HCT116 (cell line): ENCODE measurements around the gene ATP6AP1. TPM values are rescaled to one million over a fixed set of nuclear protein-coding genes. Genes with fewer than 3 reads are reported as not detected.

ENCODE experiments used
- ATAC-seq: fragments of 200-7000 bp; cut with Tn5 transposase; 2 replicates; pipeline ENCODE4 v1.9.1; 2020; ENCODE audit warnings: mild to moderate bottlenecking, moderate library complexity
- BruUV-seq: library from RNA; stranded (reverse); fragments of 400-500 nt; replicated peaks from 2 replicates; lab custom pipeline; 2021; lab: Mats Ljungman, UMichigan
- CTCF ChIA-PET: fragments of 300-600 bp; sonication (Branson Sonifier 250); formaldehyde crosslinking; loops from one replicate; lab custom pipeline; 2021; ENCODE audit warnings: antibody characterized with exemption; lab: Charles Lee
- POLR2A ChIA-PET: fragments of 300-600, 350-600 bp; sonication (Branson Sonifier 250); formaldehyde crosslinking; loops from one replicate; lab custom pipeline; 2021; ENCODE audit warnings: antibody characterized with exemption; lab: Charles Lee
- RAD21 ChIA-PET, 2 experiments: fragments of 300-600 bp; sonication (Branson Sonifier 250); formaldehyde crosslinking; loops; one replicate each; lab custom pipeline; 2023; ENCODE audit warnings: low total read pairs in 2 of 2; ENCODE audit not compliant: uncharacterized antibody in 2 of 2, unreplicated experiment in 2 of 2, low non-redundant PET in 1 of 2; lab: Charles Lee
- DNase-seq: peaks from one replicate; pipeline ENCODE4 v3.0.0-alpha.2; 2010; ENCODE audit warnings: low read depth, low spot score
- H2AFZ ChIP-seq: fragments of 200-600 bp; shearing (Covaris generic), sonication (generic); 2 replicates; pipeline ENCODE4 v1.6.1; 2017; ENCODE audit warnings: low read depth, mixed run types, mixed read lengths, antibody characterized with exemption, low read length; ENCODE audit not compliant: poor library complexity, severe bottlenecking
- H3K27ac ChIP-seq: 2 replicates; pipeline ENCODE4 v1.5.1; 2012; ENCODE audit warnings: low read depth, low read length
- H3K27me3 ChIP-seq: fragments of 200-600 bp; sonication (generic); 2 replicates; pipeline ENCODE4 v1.6.1; 2016; ENCODE audit warnings: mixed run types, low read length, mixed read lengths; ENCODE audit not compliant: insufficient read depth
- H3K36me3 ChIP-seq, 2 experiments: fragments of 200-500 bp in 1 of 2; fragments of 200-600 bp in 1 of 2; sonication (Bioruptor generic) in 1 of 2; sonication (generic) in 1 of 2; 2 replicates each; pipeline versions ENCODE4 v1.5.1 to v1.6.1; 2014 to 2016; ENCODE audit warnings: low read length in 2 of 2, inconsistent platforms in 1 of 2, mixed read lengths in 1 of 2, mixed run types in 1 of 2; ENCODE audit not compliant: insufficient read depth in 2 of 2, control insufficient read depth in 1 of 2
- H3K4me1 ChIP-seq, 2 experiments: fragments of 200-600 bp in 1 of 2; sonication (generic) in 1 of 2; 2 replicates each; pipeline versions ENCODE4 v1.5.1 to v1.6.1; 2012 to 2017; ENCODE audit warnings: low read length in 2 of 2, inconsistent platforms in 1 of 2, mild to moderate bottlenecking in 1 of 2, mixed read lengths in 1 of 2, mixed run types in 1 of 2, moderate library complexity in 1 of 2; ENCODE audit not compliant: insufficient read depth in 2 of 2, control insufficient read depth in 1 of 2
- H3K4me2 ChIP-seq: fragments of 200-600 bp; sonication (generic); 2 replicates; pipeline ENCODE4 v1.6.1; 2017; ENCODE audit warnings: mixed run types, low read length, mixed read lengths
- H3K4me3 ChIP-seq, 2 experiments: fragments of 200-600 bp in 1 of 2; sonication (generic) in 1 of 2; replicated peaks in 1 of 2; 2 replicates each; pipeline ENCODE4 v1.5.1; 2011 to 2016; ENCODE audit warnings: low read length in 2 of 2, control low read depth in 1 of 2, low read depth in 1 of 2, mild to moderate bottlenecking in 1 of 2, mixed read lengths in 1 of 2, mixed run types in 1 of 2
- H3K79me2 ChIP-seq: fragments of 200-600 bp; sonication (generic); 2 replicates; pipeline ENCODE4 v1.6.1; 2017; ENCODE audit warnings: mild to moderate bottlenecking, mixed run types, low read length, moderate library complexity, mixed read lengths; ENCODE audit not compliant: insufficient read depth
- H3K9ac ChIP-seq: fragments of 200-600 bp; sonication (generic); 2 replicates; pipeline ENCODE4 v1.6.1; 2016; ENCODE audit warnings: low read length, mixed read lengths
- H3K9me2 ChIP-seq: fragments of 200-600 bp; sonication (generic), shearing (Covaris generic); 2 replicates; pipeline ENCODE4 v1.6.1; 2017; ENCODE audit warnings: mixed run types, mild to moderate bottlenecking, moderate library complexity; ENCODE audit not compliant: insufficient read depth
- H3K9me3 ChIP-seq, 2 experiments: fragments of 200-500 bp in 1 of 2; fragments of 200-600 bp in 1 of 2; sonication (Bioruptor generic) in 1 of 2; sonication (generic) in 1 of 2; 2 replicates each; pipeline ENCODE4 v1.6.1; 2014 to 2017; ENCODE audit warnings: low read length in 2 of 2, mixed read lengths in 2 of 2, inconsistent platforms in 1 of 2, low read depth in 1 of 2, mild to moderate bottlenecking in 1 of 2, mixed run types in 1 of 2, moderate library complexity in 1 of 2; ENCODE audit not compliant: control insufficient read depth in 1 of 2, insufficient read depth in 1 of 2
- H4K20me1 ChIP-seq: fragments of 200-600 bp; sonication (generic), shearing (Covaris generic); 2 replicates; pipeline ENCODE4 v1.6.1; 2017; ENCODE audit warnings: mixed run types, mild to moderate bottlenecking, moderate library complexity; ENCODE audit not compliant: insufficient read depth
- CBX3 ChIP-seq: IDR thresholded peaks from 2 replicates; pipeline ENCODE4 v1.6.1; 2012; ENCODE audit warnings: low read depth
- CEBPB ChIP-seq: IDR thresholded peaks from 2 replicates; pipeline ENCODE4 v1.6.1; 2012; ENCODE audit warnings: low read depth
- EZH2phosphoT487 ChIP-seq: fragments of 200-600 bp; IDR thresholded peaks from 2 replicates; pipeline ENCODE4 v1.6.1; 2018; ENCODE audit warnings: antibody characterized with exemption, borderline replicate concordance
- POLR2AphosphoS5 ChIP-seq: IDR thresholded peaks from 2 replicates; pipeline ENCODE4 v1.6.1; 2011; ENCODE audit warnings: mild to moderate bottlenecking, low read depth, low read length, moderate library complexity
- SIN3A ChIP-seq: IDR thresholded peaks from 2 replicates; pipeline ENCODE4 v1.6.1; 2012; ENCODE audit warnings: low read depth
- SP1 ChIP-seq: IDR thresholded peaks from 2 replicates; pipeline ENCODE4 v1.6.1; 2012; ENCODE audit warnings: low read depth
- TCF7L2 ChIP-seq: IDR thresholded peaks from 2 replicates; pipeline ENCODE4 v1.7.0; 2011; ENCODE audit warnings: borderline replicate concordance, inconsistent platforms; ENCODE audit not compliant: insufficient read depth, insufficient read length; ENCODE audit errors: extremely low read depth
- ZFX ChIP-seq: fragments of 450-650 bp; IDR thresholded peaks from 2 replicates; pipeline ENCODE4 v1.6.1; 2017
- intact Hi-C: fragments of 100-400 bp; cut with micrococcal nuclease; formaldehyde crosslinking; loops from 2 replicates; pipeline ENCODE4 v1.10.0; 2022
- total RNA-seq: library from RNA; stranded (reverse); gene quantifications from one replicate; pipeline ENCODE4 v1.2.1, GENCODE V29; 2021; ENCODE audit not compliant: unreplicated experiment
- TF ChIP-seq, protein P1 (sequence below): IDR thresholded peaks from 2 replicates; pipeline ENCODE4 v1.6.1; 2011; ENCODE audit warnings: mild to moderate bottlenecking, low read length, moderate library complexity; ENCODE audit not compliant: insufficient replicate concordance; ENCODE audit errors: extremely low read depth
- TF ChIP-seq, protein P2 (sequence below), 3 experiments: fragments of 200-600 bp in 1 of 3; sonication (generic) in 1 of 3; IDR thresholded peaks in 2 of 3; conservative IDR thresholded peaks in 1 of 3; 2 replicates each; pipeline ENCODE4 v1.5.1; 2012 to 2017; ENCODE audit warnings: low read depth in 2 of 3, low read length in 2 of 3, antibody characterized with exemption in 1 of 3, borderline replicate concordance in 1 of 3, control low read depth in 1 of 3, mild to moderate bottlenecking in 1 of 3, mixed read lengths in 1 of 3, mixed run types in 1 of 3, moderate library complexity in 1 of 3; ENCODE audit not compliant: insufficient read depth in 1 of 3
- TF ChIP-seq, protein P3 (sequence below): IDR thresholded peaks from 2 replicates; pipeline ENCODE4 v1.6.1; 2012
- TF ChIP-seq, protein P4 (sequence below): IDR thresholded peaks from 2 replicates; pipeline ENCODE4 v1.6.1; 2012; ENCODE audit warnings: low read depth

Gene ATP6AP1
- total RNA-seq, 1 experiment from 2014 or later = 53.4 TPM

DNA sequence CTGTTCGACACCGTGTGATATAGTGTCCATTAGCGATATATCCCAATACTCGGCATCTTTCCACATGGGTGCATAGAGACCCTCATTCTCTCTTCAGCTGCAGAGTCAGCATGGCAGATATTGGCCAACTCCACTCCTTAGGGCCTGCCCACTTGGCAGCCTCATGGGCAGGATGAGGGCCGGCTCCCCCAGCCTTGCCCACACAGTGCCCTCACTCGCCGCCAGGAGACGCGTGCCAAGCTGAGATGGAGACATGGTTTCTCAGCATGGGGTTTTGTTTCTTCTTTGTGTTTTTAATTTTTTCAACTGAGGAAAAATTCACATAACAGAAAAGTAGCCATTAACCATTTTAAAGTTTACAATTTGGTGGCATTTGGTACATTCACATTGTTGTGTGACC, 24.3 kb downstream of the ATP6AP1 start:
- Histone ChIP-seq H3K4me2 (no peak overlapping the region), H4K20me1 (no peaks in the 10 kb centered on the region), H3K36me3 (no peaks in the 10 kb centered on the region), H3K27me3 (no peaks in the 10 kb centered on the region), H3K9me2 (no peaks in the 10 kb centered on the region), H3K9me3 (no peaks in the 10 kb centered on the region), H3K27ac (no peak overlapping the region), H3K4me3 (no peak overlapping the region), H3K4me1 (peaks cover 2 to 6% of the 10 kb centered on the region in 2 experiments; a peak in 1 of 4 replicates), H3K79me2 (no peaks in the 10 kb centered on the region), H2AFZ (no peak overlapping the region), H3K9ac (no peak overlapping the region)
- CTCF ChIA-PET = no interaction called here
- TF ChIP-seq ZFX = no peak
- TF ChIP-seq, protein P1, sequence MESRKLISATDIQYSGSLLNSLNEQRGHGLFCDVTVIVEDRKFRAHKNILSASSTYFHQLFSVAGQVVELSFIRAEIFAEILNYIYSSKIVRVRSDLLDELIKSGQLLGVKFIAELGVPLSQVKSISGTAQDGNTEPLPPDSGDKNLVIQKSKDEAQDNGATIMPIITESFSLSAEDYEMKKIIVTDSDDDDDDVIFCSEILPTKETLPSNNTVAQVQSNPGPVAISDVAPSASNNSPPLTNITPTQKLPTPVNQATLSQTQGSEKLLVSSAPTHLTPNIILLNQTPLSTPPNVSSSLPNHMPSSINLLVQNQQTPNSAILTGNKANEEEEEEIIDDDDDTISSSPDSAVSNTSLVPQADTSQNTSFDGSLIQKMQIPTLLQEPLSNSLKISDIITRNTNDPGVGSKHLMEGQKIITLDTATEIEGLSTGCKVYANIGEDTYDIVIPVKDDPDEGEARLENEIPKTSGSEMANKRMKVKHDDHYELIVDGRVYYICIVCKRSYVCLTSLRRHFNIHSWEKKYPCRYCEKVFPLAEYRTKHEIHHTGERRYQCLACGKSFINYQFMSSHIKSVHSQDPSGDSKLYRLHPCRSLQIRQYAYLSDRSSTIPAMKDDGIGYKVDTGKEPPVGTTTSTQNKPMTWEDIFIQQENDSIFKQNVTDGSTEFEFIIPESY = no peak
- TF ChIP-seq CBX3 = no peak
- no peak for TF ChIP-seq POLR2AphosphoS5
- TF ChIP-seq, protein P2, sequence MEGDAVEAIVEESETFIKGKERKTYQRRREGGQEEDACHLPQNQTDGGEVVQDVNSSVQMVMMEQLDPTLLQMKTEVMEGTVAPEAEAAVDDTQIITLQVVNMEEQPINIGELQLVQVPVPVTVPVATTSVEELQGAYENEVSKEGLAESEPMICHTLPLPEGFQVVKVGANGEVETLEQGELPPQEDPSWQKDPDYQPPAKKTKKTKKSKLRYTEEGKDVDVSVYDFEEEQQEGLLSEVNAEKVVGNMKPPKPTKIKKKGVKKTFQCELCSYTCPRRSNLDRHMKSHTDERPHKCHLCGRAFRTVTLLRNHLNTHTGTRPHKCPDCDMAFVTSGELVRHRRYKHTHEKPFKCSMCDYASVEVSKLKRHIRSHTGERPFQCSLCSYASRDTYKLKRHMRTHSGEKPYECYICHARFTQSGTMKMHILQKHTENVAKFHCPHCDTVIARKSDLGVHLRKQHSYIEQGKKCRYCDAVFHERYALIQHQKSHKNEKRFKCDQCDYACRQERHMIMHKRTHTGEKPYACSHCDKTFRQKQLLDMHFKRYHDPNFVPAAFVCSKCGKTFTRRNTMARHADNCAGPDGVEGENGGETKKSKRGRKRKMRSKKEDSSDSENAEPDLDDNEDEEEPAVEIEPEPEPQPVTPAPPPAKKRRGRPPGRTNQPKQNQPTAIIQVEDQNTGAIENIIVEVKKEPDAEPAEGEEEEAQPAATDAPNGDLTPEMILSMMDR (IDR thresholded peaks at IDR 0.05 in 2 of 3, conservative IDR thresholded peaks at IDR 0.05 in 1 of 3; ENCODE audit: borderline replicate concordance in 1 of 3, insufficient read depth in 1 of 3, low read depth in 2 of 3, low read length in 2 of 3) = no peak
- TF ChIP-seq, protein P3, sequence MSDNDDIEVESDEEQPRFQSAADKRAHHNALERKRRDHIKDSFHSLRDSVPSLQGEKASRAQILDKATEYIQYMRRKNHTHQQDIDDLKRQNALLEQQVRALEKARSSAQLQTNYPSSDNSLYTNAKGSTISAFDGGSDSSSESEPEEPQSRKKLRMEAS = no peak
- no peak for TF ChIP-seq CEBPB
- TF ChIP-seq, protein P4, sequence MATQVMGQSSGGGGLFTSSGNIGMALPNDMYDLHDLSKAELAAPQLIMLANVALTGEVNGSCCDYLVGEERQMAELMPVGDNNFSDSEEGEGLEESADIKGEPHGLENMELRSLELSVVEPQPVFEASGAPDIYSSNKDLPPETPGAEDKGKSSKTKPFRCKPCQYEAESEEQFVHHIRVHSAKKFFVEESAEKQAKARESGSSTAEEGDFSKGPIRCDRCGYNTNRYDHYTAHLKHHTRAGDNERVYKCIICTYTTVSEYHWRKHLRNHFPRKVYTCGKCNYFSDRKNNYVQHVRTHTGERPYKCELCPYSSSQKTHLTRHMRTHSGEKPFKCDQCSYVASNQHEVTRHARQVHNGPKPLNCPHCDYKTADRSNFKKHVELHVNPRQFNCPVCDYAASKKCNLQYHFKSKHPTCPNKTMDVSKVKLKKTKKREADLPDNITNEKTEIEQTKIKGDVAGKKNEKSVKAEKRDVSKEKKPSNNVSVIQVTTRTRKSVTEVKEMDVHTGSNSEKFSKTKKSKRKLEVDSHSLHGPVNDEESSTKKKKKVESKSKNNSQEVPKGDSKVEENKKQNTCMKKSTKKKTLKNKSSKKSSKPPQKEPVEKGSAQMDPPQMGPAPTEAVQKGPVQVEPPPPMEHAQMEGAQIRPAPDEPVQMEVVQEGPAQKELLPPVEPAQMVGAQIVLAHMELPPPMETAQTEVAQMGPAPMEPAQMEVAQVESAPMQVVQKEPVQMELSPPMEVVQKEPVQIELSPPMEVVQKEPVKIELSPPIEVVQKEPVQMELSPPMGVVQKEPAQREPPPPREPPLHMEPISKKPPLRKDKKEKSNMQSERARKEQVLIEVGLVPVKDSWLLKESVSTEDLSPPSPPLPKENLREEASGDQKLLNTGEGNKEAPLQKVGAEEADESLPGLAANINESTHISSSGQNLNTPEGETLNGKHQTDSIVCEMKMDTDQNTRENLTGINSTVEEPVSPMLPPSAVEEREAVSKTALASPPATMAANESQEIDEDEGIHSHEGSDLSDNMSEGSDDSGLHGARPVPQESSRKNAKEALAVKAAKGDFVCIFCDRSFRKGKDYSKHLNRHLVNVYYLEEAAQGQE = no peak
- no peak for TF ChIP-seq SIN3A
- TF ChIP-seq TCF7L2 = no peak
- no peak for TF ChIP-seq EZH2phosphoT487
- TF ChIP-seq SP1 = no peak
- DNase-seq = no peak
- ATAC-seq = no peak
- RAD21 ChIA-PET = no interaction called here
- POLR2A ChIA-PET = interaction anchor here (0.8 kb wide), 1 partner anchor 26 kb away, joined by 3 read pairs; the partner anchor contains the start of gene LAGE3
- intact Hi-C loops = no loop called here
- BruUV-seq = no TSS peak
